ENCODE data around the gene TOX2.

The TOX2 gene

GRCh38 chr20:43915211-43916072, 790 bp downstream of the TOX2 start:
- TF ChIP-seq CTCF (IDR thresholded peaks at IDR 0.05; ENCODE audit: control insufficient read depth, extremely low read depth, insufficient read depth) = no peak
- H3K4me3 ChIP-seq (ENCODE audit: low read depth, low read length) = peak overlapping the region; percentile 48
- no peak for DNase-seq (ENCODE audit: low read depth)

- TF ChIP-seq CTCF (IDR thresholded peaks at IDR 0.05; ENCODE audit: control insufficient read depth, extremely low read depth, insufficient read depth) = no peak
- DNase-seq (ENCODE audit: low read depth) = no peak
- H3K4me3 ChIP-seq (ENCODE audit: low read depth, low read length) = no peak overlapping the region
Measured at GRCh38 chr20:43916073-43916880, 1.6 kb downstream of the TOX2 start.

- H3K4me3 ChIP-seq (ENCODE audit: low read depth, low read length) = no peak overlapping the region
- no peak for DNase-seq (ENCODE audit: low read depth)
- no peak for TF ChIP-seq CTCF (IDR thresholded peaks at IDR 0.05; ENCODE audit: control insufficient read depth, extremely low read depth, insufficient read depth)
Measured at GRCh38 chr20:43916881-43917371, 2.3 kb downstream of the TOX2 start.

GRCh38 chr20:43917380-43917779, 2.7 kb downstream of the TOX2 start:
- no peak for DNase-seq (ENCODE audit: low read depth)
- TF ChIP-seq CTCF (IDR thresholded peaks at IDR 0.05; ENCODE audit: control insufficient read depth, extremely low read depth, insufficient read depth) = no peak
- no peak overlapping the region for H3K4me3 ChIP-seq (ENCODE audit: low read depth, low read length)

GRCh38 chr20:43919686-43920403, 5.2 kb downstream of the TOX2 start:
- TF ChIP-seq CTCF (IDR thresholded peaks at IDR 0.05; ENCODE audit: control insufficient read depth, extremely low read depth, insufficient read depth) = no peak
- H3K4me3 ChIP-seq (ENCODE audit: low read depth, low read length) = no peak overlapping the region
- no peak for DNase-seq (ENCODE audit: low read depth)

GRCh38 chr20:43920797-43921196, 6.1 kb downstream of the TOX2 start:
- TF ChIP-seq CTCF (IDR thresholded peaks at IDR 0.05; ENCODE audit: control insufficient read depth, extremely low read depth, insufficient read depth) = no peak
- no peak for DNase-seq (ENCODE audit: low read depth)
- no peak overlapping the region for H3K4me3 ChIP-seq (ENCODE audit: low read depth, low read length)
